ENCODE measurements around the gene SDR39U1. TPM values are rescaled to one million over a fixed set of nuclear protein-coding genes. Genes with fewer than 3 reads are reported as not detected.

The SDR39U1 gene
- total RNA-seq, 4 donors from 2014 or later = 24.5 to 39.7 (median 27.6) TPM

- TF ChIP-seq CTCF (IDR thresholded peaks at IDR 0.05; ENCODE audit: low read depth) = no peak
These were observed 21.6 kb upstream of the SDR39U1 start for GRCh38 chr14:24463884-24464785.

- TF ChIP-seq CTCF (IDR thresholded peaks at IDR 0.05; ENCODE audit: low read depth) = no peak
These were observed 20.7 kb upstream of the SDR39U1 start for GRCh38 chr14:24463017-24463883.

- TF ChIP-seq CTCF (IDR thresholded peaks at IDR 0.05; ENCODE audit: low read depth) = no peak
These were observed 18.8 kb upstream of the SDR39U1 start for GRCh38 chr14:24461336-24461735.

GRCh38 chr14:24459331-24459730 is 16.8 kb upstream of the SDR39U1 start:
- no peak for TF ChIP-seq CTCF (IDR thresholded peaks at IDR 0.05; ENCODE audit: low read depth)

- TF ChIP-seq CTCF (IDR thresholded peaks at IDR 0.05; ENCODE audit: low read depth) = no peak
These were observed 16.2 kb upstream of the SDR39U1 start for GRCh38 chr14:24458736-24459135.

- no peak for TF ChIP-seq CTCF (IDR thresholded peaks at IDR 0.05; ENCODE audit: low read depth)
These were observed 14.4 kb upstream of the SDR39U1 start for GRCh38 chr14:24456980-24457379.
